Activated CD8-positive, alpha-beta memory T cell treated with anti-CD3 and anti-CD28 coated beads, Interleukin-2, amount 50 U/mL, for 48 hours (primary cell): ENCODE results near the gene SLC22A6.
A peak's percentile ranks its signal among the peaks of the same experiment; 100 is the strongest.

Source experiments
- DNase-seq: peaks from one replicate; pipeline ENCODE4 v3.0.0-alpha.2; 2020

The SLC22A6 gene

GRCh38 chr11:62984451-62984991 lies at the start of gene SLC22A6:
SLC22A6 (minus strand) TSS chr11:62984967; CDS start chr11:62984690, 277 bp downstream.
- no peak for DNase-seq

GRCh38 chr11:63032457-63032856 lies 47.7 kb upstream of the SLC22A6 start:
- DNase-seq, result no peak

GRCh38 chr11:63023841-63024648 lies 39.3 kb upstream of the SLC22A6 start:
- DNase-seq, result peak; percentile 99

- no peak for DNase-seq
Observed at GRCh38 chr11:63023222-63023814, 38.6 kb upstream of the SLC22A6 start.

GRCh38 chr11:63022441-63022840 lies 37.7 kb upstream of the SLC22A6 start:
- DNase-seq, result no peak

- DNase-seq, result peak; percentile 81
Observed at GRCh38 chr11:63020671-63021291, 36.0 kb upstream of the SLC22A6 start.

GRCh38 chr11:63019506-63019905 lies 34.7 kb upstream of the SLC22A6 start:
- no peak for DNase-seq

- DNase-seq, result no peak
Observed at GRCh38 chr11:63017306-63017974, 32.7 kb upstream of the SLC22A6 start.

GRCh38 chr11:63015521-63016215 lies 30.9 kb upstream of the SLC22A6 start, which contains the start of gene SLC22A8:
SLC22A8 (minus strand) TSS chr11:63015841; CDS start chr11:63014958, 883 bp downstream.
- no peak for DNase-seq

- DNase-seq, result no peak
Observed at GRCh38 chr11:63014408-63015055, 29.8 kb upstream of the SLC22A6 start.

- no peak for DNase-seq
Observed at GRCh38 chr11:63012839-63013238, 28.1 kb upstream of the SLC22A6 start.

GRCh38 chr11:63012430-63012829 lies 27.7 kb upstream of the SLC22A6 start:
- DNase-seq, result no peak

- no peak for DNase-seq
Observed at GRCh38 chr11:63010934-63011439, 26.2 kb upstream of the SLC22A6 start.

- DNase-seq, result no peak
Observed at GRCh38 chr11:63007920-63008319, 23.2 kb upstream of the SLC22A6 start.

GRCh38 chr11:63001456-63001855 lies 16.7 kb upstream of the SLC22A6 start:
- DNase-seq, result no peak

- DNase-seq, result no peak
Observed at GRCh38 chr11:62999649-63000048, 14.9 kb upstream of the SLC22A6 start.

- DNase-seq, result no peak
Observed at GRCh38 chr11:62999156-62999555, 14.4 kb upstream of the SLC22A6 start.

- DNase-seq, result no peak
Observed at GRCh38 chr11:62996271-62996670, 11.5 kb upstream of the SLC22A6 start.

GRCh38 chr11:62994775-62995174 lies 10.0 kb upstream of the SLC22A6 start:
- no peak for DNase-seq

GRCh38 chr11:62988276-62988675 lies 3.5 kb upstream of the SLC22A6 start:
- no peak for DNase-seq

- no peak for DNase-seq
Observed at GRCh38 chr11:62985041-62985750, 429 bp upstream of the SLC22A6 start.
